Ovary (tissue), 3 donors: ENCODE results near the gene SPATC1L.

Source experiments
- POLR2A ChIP-seq: fragments of 450-650 bp; IDR thresholded peaks from one replicate; pipeline ENCODE4 v1.6.1; 2017; ENCODE audit warnings: antibody characterized with exemption, mild to moderate bottlenecking, moderate library complexity
- TF ChIP-seq, protein P1 (sequence below), 3 donors: fragments of 450-650 bp in 2 of 3; fragments of 200-600 bp in 1 of 3; IDR thresholded peaks; one replicate each; pipeline versions ENCODE4 v1.5.1 to v1.8.0; 2016 to 2022; ENCODE audit warnings: antibody characterized with exemption in 3 of 3, mild to moderate bottlenecking in 1 of 3
- donor health status: DM: no; HTN: no; CAD: no.

DNA sequence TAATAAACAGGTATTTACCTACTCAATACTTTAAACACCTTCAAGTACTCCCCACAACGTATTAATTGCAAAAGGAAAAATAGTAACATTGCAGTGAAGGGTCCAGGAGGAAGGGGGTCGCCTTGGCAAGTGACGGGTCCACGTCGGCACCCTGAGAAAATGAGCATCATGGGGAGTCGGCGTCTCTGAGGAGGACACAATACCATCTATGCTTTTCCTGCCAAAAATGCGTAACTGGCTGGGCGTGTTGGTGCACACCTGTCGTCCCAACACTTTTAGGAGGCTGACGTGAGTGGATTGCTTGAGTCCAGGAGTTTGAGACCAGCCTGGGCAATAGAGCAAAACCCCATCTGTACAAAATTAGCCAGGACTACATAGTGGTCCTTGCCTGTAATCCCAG is 36.2 kb downstream of the SPATC1L start:
- no peak for TF ChIP-seq POLR2A
- TF ChIP-seq, protein P1, sequence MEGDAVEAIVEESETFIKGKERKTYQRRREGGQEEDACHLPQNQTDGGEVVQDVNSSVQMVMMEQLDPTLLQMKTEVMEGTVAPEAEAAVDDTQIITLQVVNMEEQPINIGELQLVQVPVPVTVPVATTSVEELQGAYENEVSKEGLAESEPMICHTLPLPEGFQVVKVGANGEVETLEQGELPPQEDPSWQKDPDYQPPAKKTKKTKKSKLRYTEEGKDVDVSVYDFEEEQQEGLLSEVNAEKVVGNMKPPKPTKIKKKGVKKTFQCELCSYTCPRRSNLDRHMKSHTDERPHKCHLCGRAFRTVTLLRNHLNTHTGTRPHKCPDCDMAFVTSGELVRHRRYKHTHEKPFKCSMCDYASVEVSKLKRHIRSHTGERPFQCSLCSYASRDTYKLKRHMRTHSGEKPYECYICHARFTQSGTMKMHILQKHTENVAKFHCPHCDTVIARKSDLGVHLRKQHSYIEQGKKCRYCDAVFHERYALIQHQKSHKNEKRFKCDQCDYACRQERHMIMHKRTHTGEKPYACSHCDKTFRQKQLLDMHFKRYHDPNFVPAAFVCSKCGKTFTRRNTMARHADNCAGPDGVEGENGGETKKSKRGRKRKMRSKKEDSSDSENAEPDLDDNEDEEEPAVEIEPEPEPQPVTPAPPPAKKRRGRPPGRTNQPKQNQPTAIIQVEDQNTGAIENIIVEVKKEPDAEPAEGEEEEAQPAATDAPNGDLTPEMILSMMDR (IDR thresholded peaks at IDR 0.05), result no peak
